Measurements from ENCODE around the gene GRID1. TPM values are rescaled to one million over a fixed set of nuclear protein-coding genes. Genes with fewer than 3 reads are reported as not detected.

GRID1 gene
- total and polyA plus RNA-seq, 2 experiments from 2014 or later: not detected

DNA sequence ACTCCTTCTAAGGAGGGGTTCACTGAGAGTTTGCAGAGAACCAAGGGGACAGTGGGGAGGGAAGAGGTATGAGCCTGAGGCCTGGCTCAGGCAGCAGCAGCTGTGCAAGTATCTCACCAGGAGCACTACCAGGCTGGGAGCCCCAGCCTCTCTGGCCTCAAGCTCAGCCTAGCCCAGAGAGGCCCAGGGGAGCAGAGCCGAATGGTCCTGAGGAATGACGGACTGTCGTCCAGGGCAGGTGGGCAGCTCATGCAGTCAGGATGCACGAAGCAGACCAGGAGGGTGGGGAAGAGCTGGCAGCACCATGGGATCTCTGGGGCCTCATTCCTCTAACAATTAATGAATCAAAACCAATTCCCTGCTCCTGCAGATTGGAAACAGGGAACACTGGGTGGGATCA lies 151.5 kb downstream of the GRID1 start:
- Histone ChIP-seq H3K4me3 (no peak overlapping the region), H3K9me2 (ENCODE audit: insufficient read depth) (no peaks in the 10 kb centered on the region), H3K79me2 (ENCODE audit: insufficient read depth) (no peaks in the 10 kb centered on the region), H3K4me2 (ENCODE audit: unreplicated experiment) (no peak overlapping the region), H3K27ac (no peak overlapping the region), H2AFZ (no peak overlapping the region), H3K9ac (no peak overlapping the region), H3K4me1 (ENCODE audit: insufficient read depth) (no peaks in the 10 kb centered on the region), H3K27me3 (replicated peaks; ENCODE audit: insufficient read depth) (no peaks in the 10 kb centered on the region), H3K36me3 (ENCODE audit: low read depth) (no peaks in the 10 kb centered on the region), H3K9me3 (ENCODE audit: low read depth) (no peaks in the 10 kb centered on the region), H3F3A (ENCODE audit: insufficient read depth) (no peaks in the 10 kb centered on the region), H4K20me1 (ENCODE audit: insufficient read depth) (no peaks in the 10 kb centered on the region)
- TF ChIP-seq EZH2phosphoT487 (IDR thresholded peaks at IDR 0.05; ENCODE audit: insufficient read depth, low read depth): no peak
- TF ChIP-seq EZH2 (IDR thresholded peaks at IDR 0.05; ENCODE audit: insufficient read depth, poor library complexity, severe bottlenecking): no peak
- DNase-seq: no peak
- in situ Hi-C loops (cut with MboI): no loop called here
- WGBS, 2 experiments (ENCODE audit: low coverage in 1 of 2, low lambda C conversion rate in 2 of 2, missing lambda C conversion rate in 2 of 2): 0 to 2% methylated on average over 4 of the region's 4 CpGs

DNA sequence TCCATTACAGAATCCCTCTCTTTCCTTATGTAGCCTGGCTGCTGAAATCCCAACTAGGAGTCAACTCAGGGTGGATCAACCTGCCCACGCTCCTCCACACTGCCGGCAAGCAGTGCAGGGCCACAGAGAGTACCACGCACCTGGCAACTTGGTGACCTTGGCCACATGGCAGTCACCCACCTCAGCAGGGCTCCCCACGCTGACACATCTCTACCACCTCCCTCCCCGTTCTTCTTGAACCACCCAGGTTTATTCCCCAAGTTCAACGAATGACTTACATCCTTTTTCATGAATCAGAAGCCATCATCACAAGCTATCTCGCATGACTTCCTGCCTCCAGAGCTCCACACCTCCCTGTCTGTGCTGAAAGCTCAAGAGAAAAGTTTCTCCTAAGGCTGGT lies 153.4 kb downstream of the GRID1 start:
- no peaks in the 10 kb centered on the region for H3K27me3 ChIP-seq (replicated peaks; ENCODE audit: insufficient read depth)
- H3K36me3 ChIP-seq (ENCODE audit: low read depth): no peaks in the 10 kb centered on the region
- no peak overlapping the region for H3K27ac ChIP-seq
- no peaks in the 10 kb centered on the region for H3K79me2 ChIP-seq (ENCODE audit: insufficient read depth)
- no peaks in the 10 kb centered on the region for H3K4me1 ChIP-seq (ENCODE audit: insufficient read depth)
- in situ Hi-C loops (cut with MboI): no loop called here
- DNase-seq: no peak
- H4K20me1 ChIP-seq (ENCODE audit: insufficient read depth): no peaks in the 10 kb centered on the region
- no peak overlapping the region for H3K9ac ChIP-seq
- H3K9me3 ChIP-seq (ENCODE audit: low read depth): no peaks in the 10 kb centered on the region
- no peak for TF ChIP-seq EZH2 (IDR thresholded peaks at IDR 0.05; ENCODE audit: insufficient read depth, poor library complexity, severe bottlenecking)
- TF ChIP-seq EZH2phosphoT487 (IDR thresholded peaks at IDR 0.05; ENCODE audit: insufficient read depth, low read depth): no peak
- no peak overlapping the region for H3K4me2 ChIP-seq (ENCODE audit: unreplicated experiment)
- no peak overlapping the region for H3K4me3 ChIP-seq
- H2AFZ ChIP-seq: no peak overlapping the region
- no peaks in the 10 kb centered on the region for H3F3A ChIP-seq (ENCODE audit: insufficient read depth)
- H3K9me2 ChIP-seq (ENCODE audit: insufficient read depth): no peaks in the 10 kb centered on the region
- 43% methylated on average over 7 of the region's 7 CpGs for WGBS, 2 experiments (ENCODE audit: low coverage in 1 of 2, low lambda C conversion rate in 2 of 2, missing lambda C conversion rate in 2 of 2)

DNA sequence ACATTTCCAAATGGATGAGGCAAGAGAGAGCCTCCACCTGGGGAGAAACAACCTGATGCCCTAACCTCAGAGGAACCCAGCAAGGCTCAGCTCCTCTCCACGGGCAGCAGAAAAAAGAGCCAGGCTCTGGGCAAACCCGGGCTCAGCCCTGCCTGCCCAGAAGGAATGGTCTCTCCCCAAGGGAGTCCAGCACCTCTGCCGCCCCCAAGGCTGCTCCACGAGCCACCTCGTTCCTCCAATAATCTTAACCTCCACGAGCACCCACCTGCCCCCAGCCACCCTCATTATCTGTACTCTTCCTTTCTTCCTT lies 154.2 kb downstream of the GRID1 start:
- WGBS, 2 experiments (ENCODE audit: low coverage in 1 of 2, low lambda C conversion rate in 2 of 2, missing lambda C conversion rate in 2 of 2): 19 to 29% methylated on average over 6 of the region's 6 CpGs
- no peaks in the 10 kb centered on the region for H3K79me2 ChIP-seq (ENCODE audit: insufficient read depth)
- H3K9me3 ChIP-seq (ENCODE audit: low read depth): no peaks in the 10 kb centered on the region
- no peaks in the 10 kb centered on the region for H3K9me2 ChIP-seq (ENCODE audit: insufficient read depth)
- no peak overlapping the region for H3K27ac ChIP-seq
- H4K20me1 ChIP-seq (ENCODE audit: insufficient read depth): no peaks in the 10 kb centered on the region
- H3K9ac ChIP-seq: no peak overlapping the region
- no peak overlapping the region for H2AFZ ChIP-seq
- no peak for TF ChIP-seq EZH2phosphoT487 (IDR thresholded peaks at IDR 0.05; ENCODE audit: insufficient read depth, low read depth)
- TF ChIP-seq EZH2 (IDR thresholded peaks at IDR 0.05; ENCODE audit: insufficient read depth, poor library complexity, severe bottlenecking): no peak
- in situ Hi-C loops (cut with MboI): no loop called here
- H3K4me1 ChIP-seq (ENCODE audit: insufficient read depth): no peaks in the 10 kb centered on the region
- DNase-seq: no peak
- no peaks in the 10 kb centered on the region for H3K27me3 ChIP-seq (replicated peaks; ENCODE audit: insufficient read depth)
- H3K4me3 ChIP-seq: no peak overlapping the region
- H3F3A ChIP-seq (ENCODE audit: insufficient read depth): no peaks in the 10 kb centered on the region
- H3K36me3 ChIP-seq (ENCODE audit: low read depth): no peaks in the 10 kb centered on the region
- H3K4me2 ChIP-seq (ENCODE audit: unreplicated experiment): no peak overlapping the region

DNA sequence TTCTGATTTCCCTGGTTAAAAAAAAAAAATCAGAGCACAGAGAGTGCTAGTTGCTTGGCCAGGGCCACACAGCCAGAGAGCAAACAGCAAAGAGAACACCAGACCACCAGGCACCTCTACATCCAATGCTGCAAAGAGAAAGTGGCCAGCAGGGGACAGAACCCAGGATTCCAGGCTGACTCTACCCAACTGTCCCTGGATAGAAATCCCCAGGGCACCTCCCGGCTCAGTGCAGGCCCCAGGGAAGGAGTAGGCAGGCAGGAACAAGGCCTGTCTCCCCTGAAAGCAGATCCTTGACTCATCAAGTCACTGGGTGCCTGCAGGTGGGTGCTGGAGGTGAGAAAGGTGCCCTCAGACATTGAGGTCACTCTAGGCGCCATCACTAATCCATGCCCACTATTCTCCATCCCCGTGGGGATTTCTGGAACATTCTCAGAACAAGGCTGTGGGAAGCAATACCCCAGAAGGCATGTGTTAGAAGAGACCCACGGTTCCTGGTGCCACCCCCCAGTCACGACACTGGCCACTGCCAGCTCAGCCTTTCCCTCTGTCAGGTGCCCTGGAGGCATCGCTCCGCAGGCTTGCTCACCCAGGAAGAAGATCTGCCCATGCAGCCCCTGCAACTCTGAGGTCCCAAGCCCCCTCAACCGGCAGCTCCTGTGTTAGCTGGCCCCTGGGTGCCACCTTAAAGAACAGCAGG lies 154.8 kb downstream of the GRID1 start:
- Histone ChIP-seq H2AFZ (no peak overlapping the region), H3K9me3 (ENCODE audit: low read depth) (no peaks in the 10 kb centered on the region), H3K4me3 (no peak overlapping the region), H3K4me1 (ENCODE audit: insufficient read depth) (no peaks in the 10 kb centered on the region), H3K27me3 (replicated peaks; ENCODE audit: insufficient read depth) (no peaks in the 10 kb centered on the region), H4K20me1 (ENCODE audit: insufficient read depth) (no peaks in the 10 kb centered on the region), H3K36me3 (ENCODE audit: low read depth) (no peaks in the 10 kb centered on the region), H3F3A (ENCODE audit: insufficient read depth) (no peaks in the 10 kb centered on the region), H3K79me2 (ENCODE audit: insufficient read depth) (no peaks in the 10 kb centered on the region), H3K9ac (no peak overlapping the region), H3K4me2 (ENCODE audit: unreplicated experiment) (no peak overlapping the region), H3K9me2 (ENCODE audit: insufficient read depth) (no peaks in the 10 kb centered on the region), H3K27ac (no peak overlapping the region)
- TF ChIP-seq EZH2phosphoT487 (IDR thresholded peaks at IDR 0.05; ENCODE audit: insufficient read depth, low read depth) (no peak), EZH2 (IDR thresholded peaks at IDR 0.05; ENCODE audit: insufficient read depth, poor library complexity, severe bottlenecking) (no peak)
- in situ Hi-C loops (cut with MboI): no loop called here
- 31 to 38% methylated on average over 8 of the region's 8 CpGs for WGBS, 2 experiments (ENCODE audit: low coverage in 1 of 2, low lambda C conversion rate in 2 of 2, missing lambda C conversion rate in 2 of 2)
- no peak for DNase-seq

DNA sequence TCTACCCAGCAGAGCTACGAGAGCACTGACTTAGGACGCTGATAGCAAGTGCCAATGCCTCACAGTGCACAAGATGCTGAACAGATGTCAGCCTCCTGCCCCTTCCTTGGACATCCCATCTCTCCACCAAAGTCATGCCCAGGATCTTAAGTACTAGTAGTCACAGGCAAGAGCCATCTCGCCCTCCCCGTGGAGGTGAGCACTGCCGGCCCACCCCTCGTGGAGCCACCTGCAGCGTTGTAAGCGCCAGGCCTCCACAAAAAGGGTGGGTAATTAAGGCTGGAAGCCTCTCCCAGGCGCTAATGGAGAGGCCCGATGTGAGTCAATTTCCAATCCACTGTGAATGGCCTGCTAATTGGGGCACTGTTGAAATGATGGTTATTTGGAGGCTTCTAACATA lies 156.2 kb downstream of the GRID1 start:
- Histone ChIP-seq H4K20me1 (ENCODE audit: insufficient read depth) (no peaks in the 10 kb centered on the region), H3K36me3 (ENCODE audit: low read depth) (no peaks in the 10 kb centered on the region), H3K27me3 (replicated peaks; ENCODE audit: insufficient read depth) (no peaks in the 10 kb centered on the region), H3K4me3 (no peak overlapping the region), H2AFZ (no peak overlapping the region), H3K9me2 (ENCODE audit: insufficient read depth) (no peaks in the 10 kb centered on the region), H3K79me2 (ENCODE audit: insufficient read depth) (no peaks in the 10 kb centered on the region), H3K4me2 (ENCODE audit: unreplicated experiment) (no peak overlapping the region), H3K4me1 (ENCODE audit: insufficient read depth) (no peaks in the 10 kb centered on the region), H3K27ac (no peak overlapping the region), H3K9me3 (ENCODE audit: low read depth) (no peaks in the 10 kb centered on the region), H3K9ac (no peak overlapping the region), H3F3A (ENCODE audit: insufficient read depth) (no peaks in the 10 kb centered on the region)
- WGBS, 2 experiments (ENCODE audit: low coverage in 1 of 2, low lambda C conversion rate in 2 of 2, missing lambda C conversion rate in 2 of 2): 33 to 44% methylated on average over 10 of the region's 10 CpGs
- TF ChIP-seq EZH2 (IDR thresholded peaks at IDR 0.05; ENCODE audit: insufficient read depth, poor library complexity, severe bottlenecking): no peak
- in situ Hi-C loops (cut with MboI): no loop called here
- no peak for DNase-seq
